NCI-H748 treated with DMSO at 0.1 percent for 48 hours (cell line): ENCODE results near the gene HPDL.
A peak's percentile ranks its signal among the peaks of the same experiment; 100 is the strongest.

ENCODE experiments used
- DNase-seq: peaks from one replicate; lab custom pipeline; 2025; lab: John Stamatoyannopoulos, UW

HPDL gene

GRCh38 chr1:45322486-45323040, 4.1 kb upstream of the HPDL start:
- DNase-seq = no peak

DNA sequence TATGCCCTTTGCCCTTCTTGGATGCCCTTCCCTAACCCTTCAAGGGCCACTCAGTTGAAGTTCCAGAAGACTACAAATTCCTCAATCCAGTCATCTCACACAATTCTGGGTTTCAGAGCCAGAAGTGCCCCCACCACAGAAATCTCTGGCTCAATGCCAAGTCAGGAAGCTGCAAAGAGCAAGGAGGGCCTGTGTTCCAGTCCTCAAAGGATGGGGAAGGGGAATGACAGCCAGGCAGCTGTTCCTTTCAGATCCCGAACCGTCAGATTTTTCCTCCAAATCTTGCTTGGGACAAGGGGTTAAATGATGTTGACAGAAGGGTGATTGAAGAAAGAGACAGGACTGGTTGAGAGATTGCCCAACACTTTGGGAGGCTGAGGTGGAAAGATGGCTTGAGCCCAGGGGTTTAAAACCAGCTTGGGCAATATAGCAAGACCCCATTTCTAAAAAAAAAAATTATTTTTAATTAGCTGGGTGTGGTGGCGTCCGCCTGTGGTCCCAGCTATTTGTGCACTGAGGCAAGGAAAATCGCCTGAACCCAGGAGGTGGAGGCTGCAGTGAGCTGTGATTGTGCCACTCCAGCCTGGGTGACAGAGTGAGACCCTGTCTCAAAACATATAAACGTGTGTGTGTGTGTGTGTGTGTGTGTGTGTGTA, 716 bp upstream of the HPDL start:
- no peak for DNase-seq

DNA sequence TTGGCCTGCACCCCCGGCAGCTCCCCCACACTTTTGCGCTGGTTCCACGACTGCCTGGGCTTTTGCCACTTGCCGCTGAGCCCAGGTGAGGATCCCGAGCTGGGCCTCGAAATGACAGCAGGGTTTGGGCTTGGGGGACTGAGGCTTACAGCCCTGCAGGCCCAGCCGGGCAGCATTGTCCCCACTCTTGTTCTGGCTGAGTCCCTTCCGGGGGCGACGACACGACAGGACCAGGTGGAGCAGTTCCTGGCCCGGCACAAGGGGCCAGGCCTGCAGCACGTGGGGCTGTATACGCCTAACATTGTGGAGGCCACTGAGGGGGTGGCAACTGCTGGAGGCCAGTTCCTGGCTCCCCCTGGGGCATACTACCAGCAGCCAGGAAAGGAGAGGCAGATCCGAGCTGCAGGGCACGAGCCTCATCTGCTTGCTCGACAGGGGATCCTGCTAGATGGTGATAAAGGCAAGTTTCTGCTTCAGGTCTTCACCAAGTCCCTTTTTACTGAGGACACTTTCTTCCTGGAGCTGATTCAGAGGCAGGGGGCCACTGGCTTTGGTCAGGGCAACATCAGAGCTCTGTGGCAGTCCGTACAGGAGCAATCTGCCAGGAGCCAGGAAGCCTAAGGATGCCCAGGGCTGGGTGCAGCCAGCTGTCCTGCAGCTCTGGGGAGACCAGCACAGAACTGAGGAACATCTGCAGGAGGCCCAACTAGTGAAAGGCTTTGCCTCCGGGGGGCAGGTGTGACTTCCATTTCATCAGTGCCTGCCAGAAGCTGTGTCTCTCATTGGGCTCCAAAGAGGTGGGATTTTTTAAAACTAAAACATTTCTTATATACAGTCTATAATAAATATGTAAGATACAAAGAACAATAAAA, 1.2 kb downstream of the HPDL start:
- no peak for DNase-seq

- peak; percentile 6 for DNase-seq
Measured at GRCh38 chr1:45328680-45329079, 2.0 kb downstream of the HPDL start.

DNA sequence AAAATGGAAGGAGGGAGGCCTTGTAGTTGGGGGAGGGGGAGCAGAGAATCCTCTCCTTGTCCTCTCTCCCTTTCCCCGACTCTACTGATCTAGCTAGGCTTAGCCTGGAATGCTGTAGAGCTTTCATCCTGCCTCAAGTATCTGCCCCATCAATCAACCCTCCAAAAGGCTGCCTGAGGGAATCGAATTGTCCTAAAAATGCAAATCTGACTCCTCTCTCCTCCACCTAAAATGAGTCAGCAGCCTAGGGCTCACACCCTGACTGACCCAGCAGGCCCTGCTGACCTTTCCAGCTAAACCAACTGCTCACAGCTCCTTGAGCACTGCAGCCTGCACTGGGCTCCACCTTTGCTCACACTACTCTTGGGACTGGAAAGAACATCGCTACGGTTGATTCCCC, 2.8 kb downstream of the HPDL start:
- DNase-seq = no peak

- DNase-seq = no peak
Measured at GRCh38 chr1:45331436-45332345, 5.0 kb downstream of the HPDL start.

GRCh38 chr1:45332346-45332720, 5.6 kb downstream of the HPDL start:
- DNase-seq = no peak

GRCh38 chr1:45334308-45335245, 7.9 kb downstream of the HPDL start:
- DNase-seq = no peak

GRCh38 chr1:45335855-45336324, 9.2 kb downstream of the HPDL start:
- DNase-seq = no peak

- DNase-seq = no peak
Measured at GRCh38 chr1:45337630-45338325, 11.1 kb downstream of the HPDL start.

- peak; percentile 85 for DNase-seq
Measured at GRCh38 chr1:45339789-45340558, 13.3 kb downstream of the HPDL start, which contains the start of the genes MUTYH and TOE1. Gene MUTYH (minus strand): TSS chr1:45340440. CDS start chr1:45334505, 5,935 bp downstream. Gene TOE1 (plus strand): TSS chr1:45340170. CDS start chr1:45340253, 83 bp downstream.

DNA sequence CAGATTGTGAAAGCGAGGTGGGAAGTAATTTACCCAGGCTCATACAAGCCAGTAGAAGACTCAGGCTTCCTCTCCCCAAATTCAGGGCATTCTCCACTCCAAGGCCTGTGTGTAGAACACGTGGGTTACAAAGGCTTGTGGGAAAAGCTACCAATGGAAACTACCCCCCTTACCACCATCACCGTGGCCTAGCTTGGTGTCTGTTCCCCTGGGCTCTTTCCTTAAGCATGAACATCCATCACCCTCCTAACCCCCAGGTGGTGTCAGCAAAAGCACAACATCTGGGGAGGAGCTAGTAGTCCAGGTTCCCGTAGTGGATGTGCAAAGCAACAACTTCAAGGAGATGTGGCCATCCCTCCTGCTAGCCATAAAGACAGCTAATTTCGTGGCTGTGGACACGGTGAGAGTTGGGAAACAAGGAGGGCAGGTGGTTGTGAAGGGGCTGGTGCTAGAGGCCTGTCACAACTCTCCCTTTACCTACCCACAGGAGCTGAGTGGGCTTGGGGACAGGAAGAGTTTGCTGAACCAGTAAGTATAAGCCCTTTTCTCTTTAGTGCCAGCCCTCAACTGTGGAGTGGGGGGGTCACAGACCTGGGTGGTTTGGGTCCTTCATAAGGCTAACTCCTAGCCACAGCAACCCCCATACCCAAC, 14.2 kb downstream of the HPDL start:
- DNase-seq = no peak

DNA sequence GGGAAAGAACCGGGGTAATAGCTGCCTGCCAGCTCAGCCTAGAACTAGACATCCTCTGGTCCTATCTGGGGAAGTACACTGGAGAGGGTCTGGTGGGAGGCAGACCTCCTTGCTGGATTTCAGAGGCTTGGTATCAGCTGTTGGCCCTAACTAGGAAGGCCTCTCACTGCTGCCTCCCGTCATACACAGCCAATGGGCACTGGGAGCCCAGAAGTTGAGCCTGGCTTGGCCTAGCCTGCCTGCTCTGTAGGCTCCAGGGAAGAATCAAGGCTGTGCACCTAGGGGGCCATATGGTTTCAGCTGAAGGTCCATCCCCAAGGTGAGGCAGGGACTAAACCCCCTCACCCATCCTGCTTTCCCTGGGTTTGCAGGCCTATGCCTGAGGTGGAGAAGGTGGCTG, 17.8 kb downstream of the HPDL start:
- DNase-seq = no peak

GRCh38 chr1:45345014-45345413, 18.3 kb downstream of the HPDL start:
- no peak for DNase-seq

DNA sequence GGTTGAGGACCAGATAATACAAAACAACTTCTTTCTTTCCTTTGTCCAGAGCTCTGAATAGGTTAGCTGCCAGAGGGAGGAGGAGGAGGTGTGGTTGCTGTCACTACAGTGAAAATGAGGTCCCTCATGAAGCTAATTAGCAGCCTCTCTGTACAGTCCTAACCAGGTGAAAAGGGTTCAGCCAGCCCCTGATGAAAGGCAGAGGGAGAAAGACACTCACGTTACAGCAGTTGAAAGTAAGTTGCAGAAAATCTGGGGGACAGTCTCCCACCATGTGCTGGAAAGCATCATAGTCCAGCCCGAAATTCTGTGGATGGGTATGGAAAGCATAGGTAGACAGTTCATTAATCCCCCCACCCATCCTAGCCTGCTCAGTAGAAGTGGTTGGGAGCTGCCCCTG, 19.8 kb downstream of the HPDL start:
- DNase-seq = no peak

- DNase-seq = no peak
Measured at GRCh38 chr1:45348020-45348419, 21.3 kb downstream of the HPDL start.

DNA sequence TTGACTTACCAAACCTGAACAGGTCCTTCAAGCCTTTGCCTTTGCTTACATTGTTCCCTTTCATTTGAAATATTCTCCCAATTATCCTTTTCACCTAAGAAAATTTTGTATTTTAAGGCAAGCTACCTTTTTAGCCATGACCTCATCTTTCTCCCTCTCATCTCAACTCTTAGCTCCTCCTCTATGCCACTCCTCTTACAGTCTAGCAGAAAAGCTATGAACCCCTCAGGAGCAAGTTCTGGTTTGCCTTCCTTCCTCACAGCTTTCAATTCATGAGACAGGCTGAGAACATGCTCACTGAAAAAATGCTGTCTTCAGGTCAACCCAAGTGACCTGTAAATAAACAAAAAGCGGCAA, 21.9 kb downstream of the HPDL start:
- DNase-seq = no peak

DNA sequence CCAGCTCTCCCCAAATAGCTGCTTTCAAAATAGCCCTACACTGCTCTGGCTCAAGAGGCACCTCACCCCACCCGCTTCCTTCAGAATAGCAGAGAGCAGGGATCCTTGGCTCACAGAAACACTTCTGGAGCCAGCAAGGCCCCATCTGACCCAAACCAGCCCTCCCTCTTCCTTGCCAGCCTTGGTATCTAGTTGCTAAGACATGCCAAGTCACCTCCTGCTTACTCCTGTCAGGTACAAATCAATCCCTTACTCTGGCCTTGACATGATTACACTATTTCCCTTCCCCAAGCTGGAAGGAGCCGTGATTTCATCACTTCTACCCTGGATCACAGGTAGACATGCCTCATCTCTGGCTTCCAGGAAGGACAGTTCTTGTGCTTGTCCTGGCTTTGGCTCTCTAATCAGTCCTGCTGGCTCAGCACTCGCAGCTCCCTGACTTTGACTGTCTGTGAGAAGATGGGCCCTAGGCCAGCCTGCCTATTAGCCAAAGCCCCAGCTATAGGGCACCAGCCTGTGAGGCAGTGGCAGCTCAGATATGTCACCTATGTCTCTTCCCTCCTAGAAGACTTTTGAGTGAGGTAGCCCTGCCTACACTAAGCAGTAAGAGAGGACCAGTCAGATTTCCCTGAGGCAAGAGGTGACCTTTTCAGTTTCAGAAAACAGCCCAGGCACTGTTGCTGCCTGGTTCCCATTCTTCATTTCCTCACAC, 22.4 kb downstream of the HPDL start:
- DNase-seq = no peak
